Medulla oblongata (tissue), 1 donor: ENCODE measurements around the gene GOSR1.
"Not testable (repeated sequence)": the region's sequence is repeated elsewhere in the genome, so short reads cannot be mapped to it uniquely, and the experiment has no call there.

Experiments
- DNase-seq: peaks from one replicate; pipeline ENCODE4 v3.0.0-alpha.2; 2015; ENCODE audit errors: extremely low spot score

GOSR1 gene

DNA sequence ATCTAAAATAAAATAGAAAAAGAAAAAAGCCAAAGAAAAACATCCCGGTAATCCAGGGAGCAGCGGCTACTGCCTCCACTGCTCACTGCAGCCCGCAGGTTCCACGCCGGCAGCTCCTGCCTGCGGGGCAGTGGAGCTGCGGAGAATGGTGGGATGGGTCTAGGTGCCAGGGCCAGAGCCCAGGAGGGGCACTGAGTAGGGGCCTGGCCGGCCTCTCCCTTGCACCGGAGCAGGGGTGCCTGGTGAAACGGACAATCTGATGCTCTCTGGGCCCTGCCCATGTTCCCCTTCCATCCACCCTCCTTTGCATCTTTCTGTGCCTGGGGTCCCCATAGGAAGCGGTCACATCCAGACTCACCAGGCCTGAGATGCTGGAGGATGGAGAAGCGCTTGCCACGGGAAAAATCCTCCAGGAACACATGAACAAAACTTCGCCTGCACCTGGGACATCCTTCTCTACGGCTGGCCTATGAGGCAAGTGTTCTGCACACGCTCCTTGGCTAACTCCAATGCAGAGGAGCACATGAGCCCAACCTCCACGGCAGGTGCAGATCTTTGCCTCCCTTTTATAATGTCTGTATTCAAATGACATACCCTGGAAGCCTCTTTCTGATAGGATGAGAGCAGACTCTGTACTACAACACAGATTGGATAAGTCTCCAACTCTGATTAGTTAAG lies 98.6 kb downstream of the GOSR1 start:
- DNase-seq = not testable (repeated sequence)

DNA sequence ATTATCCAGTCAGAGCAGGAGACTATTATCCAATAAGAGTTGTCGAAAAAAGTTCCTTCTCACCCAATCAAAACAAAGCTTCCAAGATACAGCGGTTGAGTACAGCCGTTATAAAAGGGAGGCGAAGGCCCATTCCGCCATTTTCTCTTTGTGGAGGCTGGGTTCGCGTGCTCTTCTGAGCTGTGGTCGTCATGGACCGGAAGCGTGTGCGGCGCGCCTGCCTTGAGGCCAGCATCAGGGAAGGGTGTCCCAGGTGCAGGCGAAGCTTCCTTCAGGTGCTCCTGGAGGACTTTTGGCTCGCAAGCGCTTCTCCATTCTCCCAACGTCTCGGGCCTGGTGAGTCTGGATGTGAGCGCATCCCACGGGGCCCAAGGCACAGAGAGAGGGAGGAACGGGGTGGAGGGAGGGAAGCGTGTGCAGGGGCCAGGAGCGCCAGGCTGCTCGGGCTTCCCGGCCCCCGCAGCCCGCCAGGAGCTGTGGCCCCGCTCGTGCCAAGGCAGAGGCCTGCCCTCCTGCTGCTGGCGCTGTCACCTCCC lies 99.2 kb downstream of the GOSR1 start:
- no peak for DNase-seq
